Neural cell (in vitro differentiated cells): ENCODE results near the gene TEN1. TPM values are rescaled to one million over a fixed set of nuclear protein-coding genes. Genes with fewer than 3 reads are reported as not detected.

Experiments used
- H2AFZ ChIP-seq: fragments of 200-600, 300-800 bp; sonication (generic), shearing (Covaris generic); 2 replicates; pipeline ENCODE4 v1.6.0; 2014; ENCODE audit warnings: low read depth, mild to moderate bottlenecking, antibody characterized with exemption, low read length, moderate library complexity
- H3F3A ChIP-seq: fragments of 200-600 bp; shearing (Covaris generic); 2 replicates; pipeline ENCODE4 v1.6.1; 2016; ENCODE audit warnings: mild to moderate bottlenecking, moderate library complexity, mixed read lengths, antibody characterized with exemption, low read length; ENCODE audit not compliant: insufficient read depth, poor library complexity, severe bottlenecking
- H3K27ac ChIP-seq: fragments of 200-600, 300-800 bp; sonication (generic), shearing (Covaris generic); 2 replicates; pipeline ENCODE4 v1.5.1; 2014; ENCODE audit warnings: mild to moderate bottlenecking, low read length, moderate library complexity
- H3K27me3 ChIP-seq: fragments of 300-800, 200-600 bp; sonication (generic), shearing (Covaris generic); 2 replicates; pipeline ENCODE4 v1.6.0; 2014; ENCODE audit warnings: mild to moderate bottlenecking, low read depth, low read length, moderate library complexity; ENCODE audit not compliant: insufficient read depth
- H3K36me3 ChIP-seq: fragments of 300-800, 200-600 bp; sonication (generic), shearing (Covaris generic); 2 replicates; pipeline ENCODE4 v1.5.1; 2014; ENCODE audit warnings: mild to moderate bottlenecking, antibody characterized with exemption, low read length, moderate library complexity; ENCODE audit not compliant: insufficient read depth
- H3K4me2 ChIP-seq: fragments of 300-800, 200-600 bp; sonication (generic), shearing (Covaris generic); 2 replicates; pipeline ENCODE4 v1.6.0; 2014; ENCODE audit warnings: mild to moderate bottlenecking, low read length
- H3K4me3 ChIP-seq: fragments of 300-800, 200-600 bp; sonication (generic), shearing (Covaris generic); 2 replicates; pipeline ENCODE4 v1.5.1; 2014; ENCODE audit warnings: mild to moderate bottlenecking, low read length, moderate library complexity
- H3K79me2 ChIP-seq: fragments of 200-600 bp; shearing (Covaris generic); replicated peaks from 2 replicates; pipeline ENCODE4 v1.6.0; 2014; ENCODE audit warnings: mild to moderate bottlenecking, low read length, moderate library complexity; ENCODE audit not compliant: insufficient read depth
- H3K9ac ChIP-seq: fragments of 300-800, 200-600 bp; sonication (generic), shearing (Covaris generic); 2 replicates; pipeline ENCODE4 v1.6.1; 2016; ENCODE audit warnings: mild to moderate bottlenecking, low read length, mixed read lengths
- H3K9me2 ChIP-seq: fragments of 200-600 bp; shearing (Covaris generic); 2 replicates; pipeline ENCODE4 v1.6.1; 2016; ENCODE audit warnings: mild to moderate bottlenecking, low read length, mixed read lengths; ENCODE audit not compliant: insufficient read depth
- H3K9me3 ChIP-seq: fragments of 200-600, 300-800 bp; sonication (generic), shearing (Covaris generic); 2 replicates; pipeline ENCODE4 v1.6.1; 2016; ENCODE audit warnings: mild to moderate bottlenecking, mixed run types, low read length, moderate library complexity, mixed read lengths
- H4K20me1 ChIP-seq: fragments of 200-600 bp; shearing (Covaris generic); 2 replicates; pipeline ENCODE4 v1.6.1; 2016; ENCODE audit warnings: mild to moderate bottlenecking, mixed run types; ENCODE audit not compliant: insufficient read depth
- EP300 ChIP-seq: fragments of 450-650 bp; conservative IDR thresholded peaks from 2 replicates; pipeline ENCODE4 v1.6.1; 2014; ENCODE audit warnings: antibody characterized with exemption, mild to moderate bottlenecking, moderate library complexity; ENCODE audit not compliant: poor library complexity, severe bottlenecking
- EZH2 ChIP-seq: fragments of 200-600, 300-800 bp; shearing (Covaris generic), sonication (generic); IDR thresholded peaks from 2 replicates; pipeline ENCODE4 v1.6.1; 2014; ENCODE audit warnings: antibody characterized with exemption, low read length, borderline replicate concordance, mild to moderate bottlenecking; ENCODE audit not compliant: insufficient read depth, poor library complexity, severe bottlenecking
- MXI1 ChIP-seq: fragments of 450-650 bp; conservative IDR thresholded peaks from 2 replicates; pipeline ENCODE4 v1.6.1; 2014; ENCODE audit warnings: antibody characterized with exemption, mild to moderate bottlenecking; ENCODE audit not compliant: poor library complexity, severe bottlenecking
- POLR2AphosphoS5 ChIP-seq: IDR thresholded peaks from 2 replicates; pipeline ENCODE4 v1.6.1; 2012
- RAD21 ChIP-seq: fragments of 450-650 bp; conservative IDR thresholded peaks from 2 replicates; pipeline ENCODE4 v1.6.1; 2014; ENCODE audit warnings: antibody characterized with exemption, mild to moderate bottlenecking, moderate library complexity
- SMC3 ChIP-seq: fragments of 450-650 bp; conservative IDR thresholded peaks from 2 replicates; pipeline ENCODE4 v1.6.1; 2014; ENCODE audit warnings: antibody characterized with exemption, mild to moderate bottlenecking, moderate library complexity; ENCODE audit not compliant: poor library complexity
- TAF1 ChIP-seq: IDR thresholded peaks from 2 replicates; pipeline ENCODE4 v1.6.1; 2012; ENCODE audit warnings: low read depth
- polyA plus RNA-seq: library from polyadenylated mRNA; depleted of rRNA; stranded (reverse); fragments of >200 nt; gene quantifications from 2 replicates; pipeline ENCODE4 v1.2.3, GENCODE V29; 2014
- TF ChIP-seq, protein P1 (sequence below): IDR thresholded peaks from 2 replicates; pipeline ENCODE4 v1.6.1; 2012; ENCODE audit warnings: borderline replicate concordance
- TF ChIP-seq, protein P2 (sequence below): fragments of 450-650 bp; IDR thresholded peaks from 2 replicates; pipeline ENCODE4 v1.5.1; 2014; ENCODE audit warnings: antibody characterized with exemption, mild to moderate bottlenecking, moderate library complexity; ENCODE audit not compliant: poor library complexity, severe bottlenecking

Gene TEN1
- polyA plus RNA-seq, 1 donor from 2014 or later: 33.1 TPM

DNA sequence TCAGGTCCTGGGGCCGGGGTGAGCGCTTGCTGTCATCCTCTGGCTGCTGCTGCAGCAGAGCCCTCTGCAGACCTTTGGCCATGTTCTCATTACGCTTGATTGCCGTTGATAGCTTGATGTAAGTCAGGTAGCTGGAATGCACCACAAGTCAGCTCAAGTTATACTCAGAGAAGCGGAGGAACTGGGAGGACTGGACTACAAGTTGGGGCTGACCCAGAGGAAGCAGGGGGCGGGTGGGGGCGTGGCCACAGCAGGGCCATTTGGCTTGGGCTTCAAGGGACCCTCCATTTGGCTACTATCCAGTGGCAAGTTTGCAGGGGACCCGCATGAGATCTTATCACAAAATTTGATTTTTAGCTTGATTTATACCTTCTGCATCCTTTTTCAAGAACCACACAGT is 67.0 kb downstream of the TEN1 start:
- Histone ChIP-seq H3K9me2 (no peaks in the 10 kb centered on the region), H3F3A (no peaks in the 10 kb centered on the region), H4K20me1 (no peaks in the 10 kb centered on the region), H3K79me2 (no peaks in the 10 kb centered on the region), H3K4me3 (no peak overlapping the region), H3K36me3 (peaks cover 6% of the 10 kb centered on the region), H3K27me3 (no peaks in the 10 kb centered on the region), H3K27ac (no peak overlapping the region), H2AFZ (no peak overlapping the region), H3K9me3 (no peaks in the 10 kb centered on the region), H3K9ac (no peak overlapping the region), H3K4me2 (no peak overlapping the region)
- TF ChIP-seq MXI1: no peak
- no peak for TF ChIP-seq TAF1
- TF ChIP-seq, protein P1, sequence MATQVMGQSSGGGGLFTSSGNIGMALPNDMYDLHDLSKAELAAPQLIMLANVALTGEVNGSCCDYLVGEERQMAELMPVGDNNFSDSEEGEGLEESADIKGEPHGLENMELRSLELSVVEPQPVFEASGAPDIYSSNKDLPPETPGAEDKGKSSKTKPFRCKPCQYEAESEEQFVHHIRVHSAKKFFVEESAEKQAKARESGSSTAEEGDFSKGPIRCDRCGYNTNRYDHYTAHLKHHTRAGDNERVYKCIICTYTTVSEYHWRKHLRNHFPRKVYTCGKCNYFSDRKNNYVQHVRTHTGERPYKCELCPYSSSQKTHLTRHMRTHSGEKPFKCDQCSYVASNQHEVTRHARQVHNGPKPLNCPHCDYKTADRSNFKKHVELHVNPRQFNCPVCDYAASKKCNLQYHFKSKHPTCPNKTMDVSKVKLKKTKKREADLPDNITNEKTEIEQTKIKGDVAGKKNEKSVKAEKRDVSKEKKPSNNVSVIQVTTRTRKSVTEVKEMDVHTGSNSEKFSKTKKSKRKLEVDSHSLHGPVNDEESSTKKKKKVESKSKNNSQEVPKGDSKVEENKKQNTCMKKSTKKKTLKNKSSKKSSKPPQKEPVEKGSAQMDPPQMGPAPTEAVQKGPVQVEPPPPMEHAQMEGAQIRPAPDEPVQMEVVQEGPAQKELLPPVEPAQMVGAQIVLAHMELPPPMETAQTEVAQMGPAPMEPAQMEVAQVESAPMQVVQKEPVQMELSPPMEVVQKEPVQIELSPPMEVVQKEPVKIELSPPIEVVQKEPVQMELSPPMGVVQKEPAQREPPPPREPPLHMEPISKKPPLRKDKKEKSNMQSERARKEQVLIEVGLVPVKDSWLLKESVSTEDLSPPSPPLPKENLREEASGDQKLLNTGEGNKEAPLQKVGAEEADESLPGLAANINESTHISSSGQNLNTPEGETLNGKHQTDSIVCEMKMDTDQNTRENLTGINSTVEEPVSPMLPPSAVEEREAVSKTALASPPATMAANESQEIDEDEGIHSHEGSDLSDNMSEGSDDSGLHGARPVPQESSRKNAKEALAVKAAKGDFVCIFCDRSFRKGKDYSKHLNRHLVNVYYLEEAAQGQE: no peak
- no peak for TF ChIP-seq POLR2AphosphoS5
- TF ChIP-seq RAD21: no peak
- TF ChIP-seq EZH2: no peak

DNA sequence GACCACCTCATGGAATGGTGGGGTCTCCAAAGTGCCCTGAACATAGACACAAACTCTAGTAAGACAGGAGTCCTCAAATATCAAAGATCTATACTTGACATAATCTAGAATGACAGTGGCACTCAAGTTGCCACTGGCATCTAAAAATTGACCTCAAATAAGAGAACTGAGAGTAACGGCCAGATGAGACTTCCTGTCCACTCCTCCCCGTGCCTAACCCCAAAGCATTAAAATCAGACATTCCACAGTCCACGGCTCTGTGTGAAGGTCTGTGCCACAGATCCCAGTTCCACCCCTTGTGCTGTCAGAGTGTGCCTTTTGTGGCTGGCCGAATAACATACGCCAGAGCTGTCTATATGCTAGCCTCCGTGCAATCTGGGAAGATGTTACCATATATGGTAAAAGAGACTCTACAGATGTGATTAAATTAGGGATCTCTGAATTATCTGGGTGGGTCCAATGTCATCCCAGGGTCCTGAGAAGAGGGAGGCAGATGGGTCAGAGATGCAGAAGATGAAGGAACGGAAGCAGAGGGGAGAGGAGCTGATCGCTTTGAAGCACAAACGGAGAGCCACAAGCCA is 69.1 kb downstream of the TEN1 start:
- H3K27ac ChIP-seq: no peak overlapping the region
- H3K27me3 ChIP-seq: no peaks in the 10 kb centered on the region
- H3K36me3 ChIP-seq: no peaks in the 10 kb centered on the region
- H2AFZ ChIP-seq: no peak overlapping the region
- no peaks in the 10 kb centered on the region for H3K9me3 ChIP-seq
- H3K9me2 ChIP-seq: no peaks in the 10 kb centered on the region
- TF ChIP-seq, protein P2, sequence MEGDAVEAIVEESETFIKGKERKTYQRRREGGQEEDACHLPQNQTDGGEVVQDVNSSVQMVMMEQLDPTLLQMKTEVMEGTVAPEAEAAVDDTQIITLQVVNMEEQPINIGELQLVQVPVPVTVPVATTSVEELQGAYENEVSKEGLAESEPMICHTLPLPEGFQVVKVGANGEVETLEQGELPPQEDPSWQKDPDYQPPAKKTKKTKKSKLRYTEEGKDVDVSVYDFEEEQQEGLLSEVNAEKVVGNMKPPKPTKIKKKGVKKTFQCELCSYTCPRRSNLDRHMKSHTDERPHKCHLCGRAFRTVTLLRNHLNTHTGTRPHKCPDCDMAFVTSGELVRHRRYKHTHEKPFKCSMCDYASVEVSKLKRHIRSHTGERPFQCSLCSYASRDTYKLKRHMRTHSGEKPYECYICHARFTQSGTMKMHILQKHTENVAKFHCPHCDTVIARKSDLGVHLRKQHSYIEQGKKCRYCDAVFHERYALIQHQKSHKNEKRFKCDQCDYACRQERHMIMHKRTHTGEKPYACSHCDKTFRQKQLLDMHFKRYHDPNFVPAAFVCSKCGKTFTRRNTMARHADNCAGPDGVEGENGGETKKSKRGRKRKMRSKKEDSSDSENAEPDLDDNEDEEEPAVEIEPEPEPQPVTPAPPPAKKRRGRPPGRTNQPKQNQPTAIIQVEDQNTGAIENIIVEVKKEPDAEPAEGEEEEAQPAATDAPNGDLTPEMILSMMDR: no peak
- TF ChIP-seq EP300 (no peak), MXI1 (no peak), EZH2 (no peak), POLR2AphosphoS5 (no peak), SMC3 (no peak), RAD21 (no peak), TAF1 (no peak)
- TF ChIP-seq, protein P1: no peak
- H3K4me3 ChIP-seq: no peak overlapping the region
- no peak overlapping the region for H3K9ac ChIP-seq
- H4K20me1 ChIP-seq: no peaks in the 10 kb centered on the region
- no peaks in the 10 kb centered on the region for H3F3A ChIP-seq
- H3K4me2 ChIP-seq: no peak overlapping the region
- H3K79me2 ChIP-seq: no peaks in the 10 kb centered on the region
